Activated T-cell treated with anti-CD3 and anti-CD28 coated beads for 4 hours (primary cell): Measurements from ENCODE around the gene TUBB4A.

Source experiments
- DNase-seq: peaks from one replicate; pipeline ENCODE4 v3.0.0-alpha.2; 2020

Gene TUBB4A

DNA sequence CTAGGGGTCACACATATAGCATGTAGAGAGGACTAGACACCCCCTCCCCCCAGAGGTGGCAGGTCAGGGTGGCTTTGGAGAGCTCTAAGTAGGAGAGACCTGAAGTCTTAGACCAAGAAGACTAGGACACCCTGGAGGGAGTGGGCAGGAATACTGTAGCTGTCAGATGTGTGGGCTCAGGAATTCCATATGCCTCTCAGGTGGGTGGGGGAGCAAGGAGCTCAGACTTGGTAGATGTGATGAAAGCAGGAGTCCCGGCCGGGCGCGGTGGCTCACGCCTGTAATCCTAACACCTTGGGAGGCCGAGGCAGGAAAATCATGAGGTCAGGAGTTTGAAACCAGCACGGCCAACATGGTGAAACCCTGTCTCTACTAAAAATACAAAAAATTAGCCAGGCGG, 36.4 kb downstream of the TUBB4A start:
- DNase-seq: no peak

GRCh38 chr19:6465006-6465405, 37.1 kb downstream of the TUBB4A start:
- DNase-seq: no peak

DNA sequence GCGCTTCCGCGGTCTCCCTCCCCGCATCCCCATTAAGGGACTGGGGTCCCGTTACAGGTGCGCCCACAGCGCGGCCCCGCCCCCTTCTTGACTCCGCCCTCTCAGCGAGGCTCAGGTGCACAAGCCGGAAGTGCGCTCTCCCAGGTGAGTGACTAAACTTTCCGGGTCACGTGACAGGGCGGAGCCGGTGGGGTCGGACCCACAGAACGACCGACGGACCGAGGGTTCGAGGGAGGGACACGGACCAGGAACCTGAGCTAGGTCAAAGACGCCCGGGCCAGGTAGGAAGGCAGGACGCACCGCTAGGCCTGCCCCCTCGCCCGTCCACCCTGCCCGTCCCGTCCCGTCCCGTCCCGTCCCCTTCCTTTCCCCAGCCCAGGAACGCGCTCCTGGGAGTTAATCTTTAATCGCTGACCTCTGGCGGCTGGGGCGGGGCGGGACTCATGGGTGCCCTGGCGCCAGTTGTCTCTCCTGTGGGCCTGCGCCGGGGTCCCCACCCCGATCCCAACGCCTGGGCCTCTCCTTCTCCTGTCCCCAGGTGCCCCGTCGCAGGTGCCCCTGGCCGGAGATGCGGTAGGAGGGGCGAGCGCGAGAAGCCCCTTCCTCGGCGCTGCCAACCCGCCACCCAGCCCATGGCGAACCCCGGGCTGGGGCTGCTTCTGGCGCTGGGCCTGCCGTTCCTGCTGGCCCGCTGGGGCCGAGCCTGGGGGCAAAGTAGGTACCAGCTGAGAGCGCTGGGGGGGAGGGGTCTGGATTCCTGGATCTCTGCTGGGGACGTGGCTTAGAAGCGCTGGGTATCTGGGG, 37.8 kb downstream of the TUBB4A start, which contains the start of gene CRB3:
Gene CRB3 (plus strand): TSS at position 202 of the 804 bp plus-strand sequence. CDS start 431 bp downstream, at position 633.
- peak; percentile 47 for DNase-seq

GRCh38 chr19:6460099-6460884, 41.8 kb downstream of the TUBB4A start:
- peak; percentile 92 for DNase-seq

GRCh38 chr19:6459262-6460098, 42.6 kb downstream of the TUBB4A start, which contains the start of gene SLC25A23:
Gene SLC25A23, minus strand, starts transcription at chr19:6459792. Its CDS starts 164 bp downstream, at chr19:6459628.
- DNase-seq: peak; percentile 48

DNA sequence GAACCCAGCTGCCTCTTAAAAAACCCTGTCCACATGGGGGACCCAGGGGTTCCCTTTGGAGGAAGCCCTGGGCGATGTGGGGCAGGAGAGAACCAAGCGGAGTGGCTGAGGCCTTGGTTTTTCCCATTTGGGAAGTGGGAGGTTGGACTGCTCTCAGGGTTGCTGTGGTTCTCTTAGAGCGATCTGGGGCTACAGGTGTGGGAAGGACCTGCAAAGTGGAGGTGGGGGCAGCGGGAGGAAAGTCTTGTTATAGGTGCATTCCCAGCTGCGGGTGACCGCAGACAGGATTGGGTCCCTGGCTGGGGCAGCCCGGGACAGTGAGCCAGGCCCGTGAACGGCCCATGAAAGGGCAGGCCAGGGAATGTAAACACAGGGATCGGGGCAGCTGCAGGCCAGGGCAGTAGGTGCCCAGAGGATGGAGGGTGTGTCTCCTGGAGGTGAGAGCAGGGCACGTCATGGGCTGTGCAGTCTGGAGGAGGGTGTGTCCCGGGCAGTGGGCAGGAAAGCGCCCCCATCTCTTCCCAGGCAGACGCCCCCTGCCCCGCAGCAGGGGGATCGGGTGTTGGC, 43.3 kb downstream of the TUBB4A start:
- no peak for DNase-seq

- no peak for DNase-seq
Measured at GRCh38 chr19:6457958-6458694, 44.0 kb downstream of the TUBB4A start.

GRCh38 chr19:6455924-6456323, 46.2 kb downstream of the TUBB4A start:
- no peak for DNase-seq

DNA sequence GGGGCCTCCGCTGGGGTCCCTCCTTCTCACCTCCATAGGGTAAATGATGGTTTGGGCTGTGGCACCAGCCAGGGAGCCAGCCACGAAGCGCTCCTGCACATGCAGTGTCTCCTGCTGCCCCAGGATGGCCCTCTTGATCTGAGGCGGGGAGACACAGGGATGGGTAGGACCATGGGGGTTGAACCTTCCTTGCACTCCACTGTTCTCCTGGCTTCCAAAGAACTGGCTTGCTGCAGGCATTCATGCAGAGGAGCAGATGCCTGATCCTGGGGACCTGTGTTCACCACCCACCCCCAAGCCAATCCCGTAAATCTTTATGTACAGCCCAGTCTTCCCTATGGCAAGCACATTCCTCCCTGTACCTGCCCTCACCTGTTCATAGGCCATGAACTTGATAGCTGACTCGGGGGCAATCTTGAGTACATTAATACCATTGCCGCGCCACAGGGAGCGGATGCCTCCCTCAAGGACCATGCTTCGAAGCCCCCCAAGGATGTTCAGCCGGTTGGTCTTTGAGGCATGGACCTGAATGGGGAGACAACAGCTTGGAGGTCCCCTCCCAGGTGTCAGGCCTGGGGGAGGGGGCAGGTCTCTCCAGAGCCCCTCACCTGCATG, 48.1 kb downstream of the TUBB4A start:
- DNase-seq: no peak

DNA sequence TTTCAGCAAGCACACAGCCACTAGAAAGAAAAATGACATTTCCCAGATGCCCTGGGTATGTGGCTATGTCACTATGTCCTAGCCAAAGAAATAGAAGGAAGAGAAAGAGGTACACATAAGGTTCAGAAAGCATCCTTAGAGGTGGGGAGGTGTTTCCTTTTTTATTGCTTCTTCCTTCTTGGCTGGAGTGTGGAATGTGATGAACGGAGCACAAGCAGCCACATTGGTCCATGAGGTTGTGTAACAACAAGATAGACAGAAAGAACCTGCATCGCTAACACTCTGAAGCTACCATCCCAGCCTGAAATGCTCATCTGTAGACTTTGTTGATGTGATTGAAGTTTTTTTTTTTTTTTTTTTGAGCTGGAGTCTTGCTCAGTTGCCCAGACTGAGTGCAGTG, 49.2 kb downstream of the TUBB4A start:
- no peak for DNase-seq

GRCh38 chr19:6452223-6452614, 49.9 kb downstream of the TUBB4A start:
- no peak for DNase-seq

DNA sequence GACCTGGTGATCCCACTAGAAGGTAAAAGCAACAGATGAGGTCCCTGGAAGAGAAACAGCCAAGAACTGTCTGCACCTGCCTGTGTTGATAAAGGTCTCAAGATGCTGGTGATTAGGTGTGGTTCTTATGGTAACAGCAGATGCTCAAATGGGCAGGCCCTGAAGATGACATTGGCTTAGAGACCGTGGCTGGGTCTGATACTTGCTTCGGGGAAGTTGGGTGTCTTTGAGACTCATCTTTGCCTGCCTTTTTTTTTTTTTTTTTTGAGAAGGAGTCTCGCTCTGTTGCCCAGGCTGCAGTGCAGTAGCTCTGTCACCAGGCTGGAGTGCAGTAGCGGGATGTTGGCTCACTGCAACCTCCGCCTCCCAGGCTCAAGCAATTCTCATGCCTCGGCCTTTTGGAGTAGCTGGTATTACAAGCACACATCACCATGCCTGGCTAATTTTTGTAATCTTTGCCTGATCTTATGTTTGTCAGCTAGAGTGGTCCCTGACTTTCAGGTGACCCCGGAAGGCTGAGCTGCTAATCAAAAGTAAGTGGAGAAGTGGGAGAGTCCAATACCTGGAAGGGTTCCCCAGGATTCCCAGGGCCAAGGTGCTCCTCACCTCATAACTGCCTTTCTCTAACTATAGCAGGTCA, 50.4 kb downstream of the TUBB4A start:
- no peak for DNase-seq

DNA sequence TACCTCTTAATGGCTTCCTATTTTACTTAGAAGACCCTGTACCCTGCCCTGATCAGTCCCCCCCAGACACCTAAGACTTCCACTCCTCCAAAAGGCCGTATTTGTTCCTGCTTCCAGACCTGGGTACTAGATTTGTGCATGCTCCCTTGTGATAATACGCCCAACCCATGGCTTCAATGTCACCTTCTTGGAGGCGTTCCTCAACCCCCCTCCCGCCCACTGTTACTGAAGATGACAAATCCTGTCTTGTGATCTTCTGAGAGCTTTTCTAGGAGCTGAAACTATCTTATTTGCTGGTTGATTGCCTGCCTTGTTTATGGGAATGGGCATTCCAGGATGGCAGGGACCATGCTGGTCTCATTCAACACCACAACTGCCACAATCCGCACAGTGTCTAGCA, 51.9 kb downstream of the TUBB4A start:
- DNase-seq: no peak

DNA sequence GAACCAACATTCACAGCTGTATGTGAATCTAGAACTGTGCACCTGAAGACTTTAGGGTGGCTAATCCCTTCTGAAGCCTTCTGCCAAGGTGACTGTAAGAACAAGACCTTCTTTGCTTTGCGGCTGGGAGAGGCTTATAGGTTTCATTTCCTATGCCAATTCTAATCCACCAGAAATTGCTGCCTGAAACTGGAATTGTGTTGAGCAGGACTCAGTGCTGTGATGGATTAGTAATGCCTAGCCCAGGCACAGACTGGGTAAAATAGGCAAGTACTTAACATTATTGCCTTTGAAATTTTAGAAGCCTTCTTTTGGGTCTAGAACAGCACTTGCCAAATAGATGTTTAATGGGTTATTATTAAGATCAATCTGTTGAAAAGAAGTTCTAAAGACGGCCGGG, 54.1 kb downstream of the TUBB4A start:
- no peak for DNase-seq

- no peak for DNase-seq
Measured at GRCh38 chr19:6446452-6446851, 55.7 kb downstream of the TUBB4A start.
